Panc1 (cell line): ENCODE measurements around the gene STAB2. TPM values are rescaled to one million over a fixed set of nuclear protein-coding genes. Genes with fewer than 3 reads are reported as not detected.

Source experiments
- ATAC-seq: fragments of 200-7000 bp; cut with Tn5 transposase; 2 replicates; pipeline ENCODE4 v1.9.1; 2020; ENCODE audit warnings: mild to moderate bottlenecking, moderate library complexity
- BruUV-seq: library from RNA; stranded (reverse); fragments of 400-500 nt; replicated peaks from 2 replicates; lab custom pipeline; 2021; lab: Mats Ljungman, UMichigan
- CTCF ChIA-PET: fragments of 300-600 bp; sonication (Branson Sonifier 250); formaldehyde crosslinking; loops from one replicate; lab custom pipeline; 2022; ENCODE audit warnings: antibody characterized with exemption; lab: Charles Lee
- POLR2A ChIA-PET: fragments of 300-600 bp; sonication (Branson Sonifier 250); formaldehyde crosslinking; loops from one replicate; lab custom pipeline; 2022; ENCODE audit warnings: antibody characterized with exemption; lab: Charles Lee
- DNase-seq: peaks from one replicate; pipeline ENCODE4 v3.0.0-alpha.2; 2010; ENCODE audit warnings: low read depth, low spot score
- H3K27ac ChIP-seq: 2 replicates; pipeline ENCODE4 v1.5.1; 2011; ENCODE audit warnings: mild to moderate bottlenecking, low read length, inconsistent platforms
- H3K27me3 ChIP-seq: fragments of 200-500 bp; sonication (Bioruptor generic); 2 replicates; pipeline ENCODE4 v1.6.0; 2014; ENCODE audit warnings: low read length, inconsistent platforms; ENCODE audit not compliant: control insufficient read depth, insufficient read depth
- H3K36me3 ChIP-seq: fragments of 200-500 bp; sonication (Bioruptor generic); 2 replicates; pipeline ENCODE4 v1.5.1; 2014; ENCODE audit warnings: inconsistent platforms, mild to moderate bottlenecking, low read length, moderate library complexity; ENCODE audit not compliant: control insufficient read depth, insufficient read depth
- H3K4me1 ChIP-seq: 2 replicates; pipeline ENCODE4 v1.5.1; 2011; ENCODE audit warnings: inconsistent platforms, mild to moderate bottlenecking, low read length, moderate library complexity; ENCODE audit not compliant: control insufficient read depth, insufficient read depth
- H3K4me3 ChIP-seq, 2 experiments: 2 replicates each; pipeline ENCODE4 v1.5.1; 2011 to 2012; ENCODE audit warnings: low read depth in 2 of 2, low read length in 2 of 2, mild to moderate bottlenecking in 2 of 2, inconsistent platforms in 1 of 2, moderate library complexity in 1 of 2
- H3K9me3 ChIP-seq: fragments of 200-500 bp; sonication (Bioruptor generic); 2 replicates; pipeline ENCODE4 v1.5.1; 2014; ENCODE audit warnings: low read depth, mild to moderate bottlenecking, inconsistent platforms, low read length, moderate library complexity; ENCODE audit not compliant: control insufficient read depth, insufficient read depth
- CTCF ChIP-seq: fragments of 450-650 bp; IDR thresholded peaks from 2 replicates; pipeline ENCODE4 v1.5.1; 2017; ENCODE audit warnings: mild to moderate bottlenecking
- POLR2AphosphoS5 ChIP-seq: IDR thresholded peaks from 2 replicates; pipeline ENCODE4 v1.6.1; 2012; ENCODE audit warnings: mild to moderate bottlenecking, low read depth, low read length, moderate library complexity
- SIN3A ChIP-seq: IDR thresholded peaks from 2 replicates; pipeline ENCODE4 v1.6.1; 2012; ENCODE audit warnings: low read depth, mild to moderate bottlenecking, low read length, moderate library complexity, borderline replicate concordance; ENCODE audit not compliant: insufficient read depth
- TCF7L2 ChIP-seq: IDR thresholded peaks from 2 replicates; pipeline ENCODE4 v1.6.1; 2011; ENCODE audit warnings: mild to moderate bottlenecking, low read depth, low read length, inconsistent platforms
- in situ Hi-C: cut with HindIII; loops from 2 replicates; pipeline ENCODE4 v1.10.0; 2016; ENCODE audit warnings: low sequenced_read_pairs, low pct_unique_long_range_greater_than_20kb
- intact Hi-C: fragments of 100-400 bp; cut with micrococcal nuclease; formaldehyde crosslinking; loops from one replicate; pipeline ENCODE4 v1.10.0; 2022; ENCODE audit not compliant: unreplicated experiment
- total RNA-seq: library from RNA; stranded (reverse); gene quantifications from one replicate; pipeline ENCODE4 v1.2.1, GENCODE V29; 2021; ENCODE audit not compliant: unreplicated experiment
- TF ChIP-seq, protein P1 (sequence below), 2 experiments: IDR thresholded peaks; 2 replicates each; pipeline ENCODE4 v1.6.1; 2011 to 2012; ENCODE audit warnings: low read depth in 2 of 2, control low read depth in 1 of 2, low read length in 1 of 2, mild to moderate bottlenecking in 1 of 2, moderate library complexity in 1 of 2; ENCODE audit not compliant: insufficient read depth in 1 of 2

Gene STAB2
- total RNA-seq, 1 experiment from 2014 or later = not detected

- in situ Hi-C loops (no loop called here), intact Hi-C loops (no loop called here)
- CTCF ChIA-PET = no interaction called here
- Histone ChIP-seq H3K27me3 (peaks cover 18% of the 10 kb centered on the region), H3K36me3 (no peaks in the 10 kb centered on the region), H3K27ac (no peak overlapping the region), H3K4me3 (no peak overlapping the region), H3K4me1 (no peaks in the 10 kb centered on the region), H3K9me3 (no peaks in the 10 kb centered on the region)
- ATAC-seq (no peak), DNase-seq (no peak)
- TF ChIP-seq, protein P1, sequence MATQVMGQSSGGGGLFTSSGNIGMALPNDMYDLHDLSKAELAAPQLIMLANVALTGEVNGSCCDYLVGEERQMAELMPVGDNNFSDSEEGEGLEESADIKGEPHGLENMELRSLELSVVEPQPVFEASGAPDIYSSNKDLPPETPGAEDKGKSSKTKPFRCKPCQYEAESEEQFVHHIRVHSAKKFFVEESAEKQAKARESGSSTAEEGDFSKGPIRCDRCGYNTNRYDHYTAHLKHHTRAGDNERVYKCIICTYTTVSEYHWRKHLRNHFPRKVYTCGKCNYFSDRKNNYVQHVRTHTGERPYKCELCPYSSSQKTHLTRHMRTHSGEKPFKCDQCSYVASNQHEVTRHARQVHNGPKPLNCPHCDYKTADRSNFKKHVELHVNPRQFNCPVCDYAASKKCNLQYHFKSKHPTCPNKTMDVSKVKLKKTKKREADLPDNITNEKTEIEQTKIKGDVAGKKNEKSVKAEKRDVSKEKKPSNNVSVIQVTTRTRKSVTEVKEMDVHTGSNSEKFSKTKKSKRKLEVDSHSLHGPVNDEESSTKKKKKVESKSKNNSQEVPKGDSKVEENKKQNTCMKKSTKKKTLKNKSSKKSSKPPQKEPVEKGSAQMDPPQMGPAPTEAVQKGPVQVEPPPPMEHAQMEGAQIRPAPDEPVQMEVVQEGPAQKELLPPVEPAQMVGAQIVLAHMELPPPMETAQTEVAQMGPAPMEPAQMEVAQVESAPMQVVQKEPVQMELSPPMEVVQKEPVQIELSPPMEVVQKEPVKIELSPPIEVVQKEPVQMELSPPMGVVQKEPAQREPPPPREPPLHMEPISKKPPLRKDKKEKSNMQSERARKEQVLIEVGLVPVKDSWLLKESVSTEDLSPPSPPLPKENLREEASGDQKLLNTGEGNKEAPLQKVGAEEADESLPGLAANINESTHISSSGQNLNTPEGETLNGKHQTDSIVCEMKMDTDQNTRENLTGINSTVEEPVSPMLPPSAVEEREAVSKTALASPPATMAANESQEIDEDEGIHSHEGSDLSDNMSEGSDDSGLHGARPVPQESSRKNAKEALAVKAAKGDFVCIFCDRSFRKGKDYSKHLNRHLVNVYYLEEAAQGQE (IDR thresholded peaks at IDR 0.05; ENCODE audit: insufficient read depth in 1 of 2, low read depth in 2 of 2, low read length in 1 of 2) = no peak
- TF ChIP-seq POLR2AphosphoS5 (no peak), TCF7L2 (no peak), CTCF (no peak), SIN3A (no peak)
- POLR2A ChIA-PET = no interaction called here
- no TSS peak for BruUV-seq
These were observed 77.6 kb downstream of the STAB2 start for GRCh38 chr12:103664626-103665025.

DNA sequence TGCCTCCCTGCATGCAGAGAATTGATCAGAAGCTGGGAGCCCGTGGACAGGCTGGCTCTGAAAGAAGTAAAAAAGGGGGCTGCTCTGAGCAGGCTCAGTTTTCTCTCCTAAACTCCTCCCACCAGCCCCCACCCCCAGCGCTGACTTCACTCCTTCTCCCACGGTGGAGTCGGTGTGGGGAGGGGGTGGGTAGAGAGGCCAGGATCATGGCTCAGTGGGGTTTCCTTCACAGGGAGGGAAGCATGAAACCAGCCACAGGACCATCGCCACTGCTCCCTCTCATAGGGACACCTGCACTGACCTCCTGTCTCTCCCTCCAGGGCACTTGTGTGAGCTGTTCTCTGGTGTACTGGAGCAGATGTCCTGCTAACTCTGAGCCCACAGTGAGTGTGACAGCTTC is 78.9 kb downstream of the STAB2 start:
- H3K36me3 ChIP-seq = no peaks in the 10 kb centered on the region
- ChIA-PET POLR2A (no interaction called here), CTCF (no interaction called here)
- DNase-seq = no peak
- ATAC-seq = no peak
- H3K4me3 ChIP-seq = no peak overlapping the region
- H3K4me1 ChIP-seq = no peaks in the 10 kb centered on the region
- H3K27me3 ChIP-seq = peaks cover 16% of the 10 kb centered on the region
- no peaks in the 10 kb centered on the region for H3K9me3 ChIP-seq
- TF ChIP-seq, protein P1 (IDR thresholded peaks at IDR 0.05; ENCODE audit: insufficient read depth in 1 of 2, low read depth in 2 of 2, low read length in 1 of 2) = no peak
- TF ChIP-seq SIN3A (no peak), POLR2AphosphoS5 (no peak), CTCF (no peak), TCF7L2 (no peak)
- no peak overlapping the region for H3K27ac ChIP-seq
- intact Hi-C loops = no loop called here
- in situ Hi-C loops = no loop called here
- BruUV-seq = no TSS peak
